Forelimb muscle (tissue), 1 donor: ENCODE data around the gene DLX1. TPM values are rescaled to one million over a fixed set of nuclear protein-coding genes. Genes with fewer than 3 reads are reported as not detected.
"Not testable (repeated sequence)": the region's sequence is repeated elsewhere in the genome, so short reads cannot be mapped to it uniquely, and the experiment has no call there.

Experiments used
- DNase-seq: peaks from one replicate; pipeline ENCODE4 v3.0.0-alpha.2; 2013; ENCODE audit warnings: low read depth
- polyA plus RNA-seq: library from polyadenylated mRNA; unstranded; fragments of 120-200 nt; gene quantifications from one replicate; pipeline ENCODE4 v1.2.1, GENCODE V29; 2013; ENCODE audit not compliant: insufficient read length

DLX1 gene
- polyA plus RNA-seq, 1 donor, result 0.35 TPM

DNA sequence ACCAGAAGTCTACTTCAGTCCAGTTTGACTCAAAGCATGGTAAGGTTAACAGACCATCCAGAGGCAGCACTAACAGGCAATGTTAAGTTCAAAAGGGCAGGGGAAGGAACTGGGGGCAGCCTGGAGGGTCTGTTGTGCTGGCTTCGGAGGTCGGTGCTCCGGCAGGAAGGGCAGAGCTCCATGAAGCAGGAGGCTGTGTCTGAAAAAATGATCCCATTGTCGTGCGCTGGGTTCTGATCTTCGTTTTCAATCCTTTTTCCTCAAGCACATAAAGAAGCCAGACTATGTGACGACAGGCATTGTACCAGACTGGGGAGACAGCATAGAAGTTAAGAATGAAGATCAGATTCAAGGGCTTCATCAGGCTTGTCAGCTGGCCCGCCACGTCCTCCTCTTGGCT lies 21.9 kb upstream of the DLX1 start:
- no peak for DNase-seq

- no peak for DNase-seq
Observed at GRCh38 chr2:172065111-172065510, 20.2 kb upstream of the DLX1 start.

- no peak for DNase-seq
Observed at GRCh38 chr2:172066394-172066886, 18.9 kb upstream of the DLX1 start.

- not testable (repeated sequence) for DNase-seq
Observed at GRCh38 chr2:172067905-172068304, 17.4 kb upstream of the DLX1 start.

DNA sequence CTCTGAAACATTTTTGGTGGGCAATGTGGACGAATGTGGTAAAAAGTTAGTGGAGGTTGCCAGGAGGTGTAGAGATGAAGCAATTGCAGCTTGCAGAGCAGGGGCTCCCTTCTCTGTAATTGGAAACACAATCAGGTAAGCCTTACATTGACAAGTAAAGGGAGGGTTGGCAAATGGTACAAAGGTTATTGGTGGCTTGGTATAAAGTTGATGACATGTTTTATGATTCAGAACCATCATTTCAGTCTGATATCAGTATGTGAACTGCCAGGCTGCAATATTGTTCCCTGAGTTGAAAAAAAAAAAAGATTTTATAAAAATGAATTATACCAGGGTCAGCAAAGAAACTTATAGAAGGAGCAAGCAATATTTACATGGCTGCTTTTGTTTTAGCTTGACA lies 14.4 kb upstream of the DLX1 start:
- DNase-seq, result no peak

- no peak for DNase-seq
Observed at GRCh38 chr2:172072303-172072702, 13.0 kb upstream of the DLX1 start.

GRCh38 chr2:172072706-172073105 lies 12.6 kb upstream of the DLX1 start:
- no peak for DNase-seq

DNA sequence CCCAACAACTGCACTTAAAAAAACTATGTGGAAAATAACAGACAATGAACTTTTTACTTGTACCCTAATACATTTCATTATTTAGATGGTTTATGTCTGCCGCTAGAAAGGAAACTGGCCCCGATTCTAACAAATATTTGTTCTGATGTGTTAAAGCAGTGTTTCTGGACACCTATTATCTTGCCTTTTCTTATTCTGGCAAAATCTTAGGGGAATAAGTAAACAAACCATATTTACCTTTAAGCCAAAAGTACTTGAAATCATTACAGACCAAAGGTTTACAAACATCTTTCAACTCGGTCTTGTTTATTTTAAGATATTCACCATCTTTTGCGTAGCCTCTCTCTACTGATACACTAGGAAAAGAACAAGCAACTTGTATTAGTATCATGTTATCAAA lies 11.8 kb upstream of the DLX1 start:
- DNase-seq, result no peak

GRCh38 chr2:172074254-172074653 lies 11.1 kb upstream of the DLX1 start:
- no peak for DNase-seq

DNA sequence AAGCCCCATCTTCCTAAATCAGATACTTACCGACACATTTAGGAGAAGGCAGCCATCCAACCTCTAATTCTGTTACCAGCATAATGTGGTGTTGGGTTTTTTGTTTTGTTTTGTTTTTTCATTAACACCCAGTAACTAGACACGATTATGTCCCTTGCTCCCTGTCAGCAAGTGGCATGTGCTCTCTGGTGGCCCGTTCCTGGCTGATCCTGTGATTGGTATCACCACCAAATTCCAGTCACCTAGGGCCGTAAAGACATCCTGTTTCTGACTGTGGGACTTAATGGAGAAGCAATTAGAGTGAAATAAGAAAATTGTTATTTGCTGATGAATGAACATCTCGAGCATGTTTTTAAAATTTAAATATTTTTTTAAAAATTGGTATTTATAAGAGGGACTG lies 5.9 kb upstream of the DLX1 start:
- no peak for DNase-seq

- DNase-seq, result no peak
Observed at GRCh38 chr2:172079838-172080640, 5.3 kb upstream of the DLX1 start.

- no peak for DNase-seq
Observed at GRCh38 chr2:172080641-172081220, 4.6 kb upstream of the DLX1 start.

- DNase-seq, result no peak
Observed at GRCh38 chr2:172081221-172082022, 3.9 kb upstream of the DLX1 start.

- DNase-seq, result no peak
Observed at GRCh38 chr2:172082105-172082943, 3.0 kb upstream of the DLX1 start.

DNA sequence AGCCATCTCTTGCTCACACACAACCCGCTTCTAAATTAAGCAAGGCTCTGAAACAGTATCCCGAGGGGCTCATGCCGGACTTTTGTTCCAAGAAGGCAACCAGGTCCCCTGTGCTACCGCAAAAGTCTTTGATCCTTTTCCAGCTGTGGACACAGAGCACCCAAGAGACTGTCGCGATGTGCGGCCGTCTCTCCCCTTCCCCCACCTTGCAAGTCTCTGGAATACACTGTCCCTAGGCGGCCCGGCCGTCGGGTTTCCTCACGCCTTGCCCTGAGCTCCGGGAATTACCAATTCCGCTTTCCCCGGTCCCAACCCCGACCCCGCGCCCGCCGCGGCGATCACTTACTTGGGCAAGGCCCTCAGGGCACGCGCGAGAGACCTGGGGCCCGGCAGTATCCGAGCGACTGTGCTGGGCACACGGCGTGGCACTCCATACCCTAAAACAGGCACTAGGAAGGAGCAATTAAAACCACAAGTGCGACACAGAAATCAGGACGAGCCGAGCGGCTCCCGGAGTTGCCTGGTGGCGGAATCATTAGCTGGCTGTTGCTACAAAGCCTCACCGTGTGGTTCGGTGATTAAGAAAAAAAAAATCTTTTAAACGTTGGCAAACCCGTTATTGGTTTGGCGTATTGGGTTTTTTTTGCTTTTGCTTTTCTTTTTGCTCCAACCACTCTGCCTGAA lies 2.2 kb upstream of the DLX1 start:
- no peak for DNase-seq

DNA sequence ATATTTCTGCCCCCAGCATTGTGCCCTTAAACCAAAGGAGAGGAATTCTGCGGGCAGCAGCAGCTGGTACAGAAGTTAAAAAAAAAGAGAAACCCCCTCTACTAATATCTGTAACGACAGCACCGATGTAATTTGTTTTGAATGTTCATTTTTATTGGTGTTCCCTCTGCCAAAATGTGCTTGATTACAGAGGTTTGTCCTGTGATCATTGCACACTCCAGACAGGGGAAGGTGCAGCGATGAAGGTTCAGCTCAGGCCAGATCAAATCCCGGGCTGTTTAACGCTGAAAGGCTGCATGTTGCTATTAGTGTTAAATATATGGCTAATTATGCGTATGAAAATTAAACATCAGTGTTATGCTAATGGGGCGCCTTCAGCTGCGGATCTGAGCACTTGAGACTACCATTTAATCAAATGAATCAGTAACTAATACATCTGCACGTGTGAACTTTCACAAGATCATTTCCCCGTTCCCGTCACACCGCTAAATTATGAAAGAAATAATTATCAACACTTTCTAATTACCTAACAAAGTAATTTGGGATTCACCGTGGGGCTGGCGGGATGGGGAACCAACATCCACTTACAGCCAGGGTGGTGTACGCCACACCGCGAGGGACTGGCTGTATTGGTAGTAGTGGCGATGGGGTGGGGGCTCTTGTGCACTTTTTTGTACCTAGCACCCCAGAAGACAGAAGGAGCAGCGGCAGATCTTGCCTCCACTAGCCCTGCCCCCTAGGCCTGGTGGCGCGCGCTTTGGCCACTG lies 1.5 kb upstream of the DLX1 start:
- DNase-seq, result no peak

GRCh38 chr2:172084395-172084644 lies 987 bp upstream of the DLX1 start:
- no peak for DNase-seq

DNA sequence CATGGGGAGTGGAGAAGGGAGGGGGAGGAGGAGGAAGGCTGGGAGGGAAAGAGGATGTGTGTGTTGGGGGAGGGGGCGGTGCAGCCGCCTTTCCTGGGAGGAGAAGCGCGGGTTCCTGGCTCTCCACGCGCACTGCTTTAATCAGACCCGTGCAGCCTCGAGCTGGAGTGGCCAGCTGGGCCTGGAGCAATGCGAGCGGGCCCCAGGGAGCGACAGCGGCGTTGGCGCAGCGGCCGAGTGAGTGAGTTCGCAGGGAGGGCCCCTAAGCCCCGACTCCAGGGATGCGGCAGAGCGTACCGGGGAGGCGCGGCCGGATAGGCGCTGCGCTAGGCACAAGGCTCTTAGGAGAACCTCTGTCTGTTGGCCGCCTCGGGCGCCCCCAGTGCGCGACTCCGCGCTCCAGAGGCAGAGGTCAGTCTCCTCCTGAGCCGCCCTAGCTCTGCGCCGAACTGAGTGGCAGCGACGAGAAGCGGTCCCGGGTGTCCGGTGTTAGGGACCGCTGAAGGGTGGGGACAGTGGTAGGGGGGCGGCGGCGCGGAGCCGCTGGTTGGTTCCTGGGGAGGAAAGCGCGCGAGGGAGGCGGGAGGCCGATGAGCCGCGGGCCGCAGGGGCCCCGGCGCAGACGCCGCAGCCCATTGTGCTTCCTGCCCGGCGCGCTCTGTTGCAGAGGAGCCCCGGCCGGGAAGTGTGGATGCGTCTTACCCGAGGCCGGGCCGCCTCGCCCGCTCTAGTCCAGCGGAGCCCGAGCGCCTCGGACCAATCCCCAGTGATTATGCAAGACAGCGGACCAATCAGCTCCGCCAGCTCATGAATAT lies 455 bp upstream of the DLX1 start:
- DNase-seq, result no peak
